CD4-positive, alpha-beta T cell treated with Interleukin-4 for 1 hour (primary cell): Measurements from ENCODE around the gene ABCB11.
"Not testable (repeated sequence)": the region's sequence is repeated elsewhere in the genome, so short reads cannot be mapped to it uniquely, and the experiment has no call there.

Source experiments
- DNase-seq, 2 donors: peaks; one replicate each; pipeline ENCODE4 v3.0.0-alpha.2; 2020 to 2022

Gene ABCB11

GRCh38 chr2:168926621-168927386 is 104.3 kb downstream of the ABCB11 start:
- no peak for DNase-seq

DNA sequence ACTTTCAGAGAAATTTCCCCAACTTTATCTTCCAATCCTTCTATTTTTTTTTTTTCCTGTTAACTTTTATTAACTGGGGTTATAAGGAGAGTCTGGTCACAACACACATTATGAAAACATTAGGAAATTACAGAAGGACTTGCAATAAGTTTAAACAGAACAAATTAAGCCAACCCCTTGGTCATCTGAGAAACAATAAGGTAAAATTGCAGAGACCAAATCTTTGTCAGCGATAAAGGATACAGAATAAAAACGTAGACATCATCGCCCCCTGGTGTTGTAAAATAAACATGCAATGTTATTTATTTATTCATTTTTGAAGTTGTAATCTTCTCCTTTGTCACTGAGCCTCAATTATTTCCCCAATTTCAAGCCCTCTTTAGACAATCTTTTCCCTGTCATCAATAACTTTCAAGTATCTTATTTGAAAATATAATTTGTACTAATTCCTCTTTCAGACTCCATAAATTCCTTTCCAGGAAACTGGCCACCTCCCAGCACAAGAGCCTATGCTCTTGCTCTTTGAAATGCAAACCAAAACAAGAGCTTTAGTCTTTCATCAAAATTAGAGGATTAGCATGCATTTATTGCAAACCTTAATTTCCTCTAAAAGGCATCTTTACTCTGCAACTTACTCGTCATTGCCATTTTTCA is 110.5 kb downstream of the ABCB11 start:
- peak in 1 of 2 donors; percentile 57 for DNase-seq

DNA sequence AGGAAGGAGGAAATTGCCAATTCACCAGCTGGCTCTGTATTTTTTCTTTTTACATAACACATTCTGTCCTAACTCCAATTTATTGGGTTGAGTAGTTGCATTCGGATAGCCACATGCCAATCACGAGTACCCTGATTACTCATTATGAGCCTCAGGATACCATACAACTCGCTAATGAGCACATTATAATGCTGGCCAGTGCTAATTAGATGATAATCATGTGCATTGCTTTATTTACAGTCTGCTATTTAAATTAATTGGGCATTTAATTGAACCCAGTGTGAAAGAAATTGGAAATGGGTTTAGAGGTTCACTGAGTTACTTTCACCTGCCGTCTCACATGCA is 114.8 kb downstream of the ABCB11 start:
- no peak for DNase-seq

- no peak for DNase-seq
Measured at GRCh38 chr2:168915441-168916330, 115.4 kb downstream of the ABCB11 start.

- DNase-seq: no peak
Measured at GRCh38 chr2:168913495-168913894, 117.6 kb downstream of the ABCB11 start.

GRCh38 chr2:168912901-168913369 is 118.2 kb downstream of the ABCB11 start:
- no peak for DNase-seq

DNA sequence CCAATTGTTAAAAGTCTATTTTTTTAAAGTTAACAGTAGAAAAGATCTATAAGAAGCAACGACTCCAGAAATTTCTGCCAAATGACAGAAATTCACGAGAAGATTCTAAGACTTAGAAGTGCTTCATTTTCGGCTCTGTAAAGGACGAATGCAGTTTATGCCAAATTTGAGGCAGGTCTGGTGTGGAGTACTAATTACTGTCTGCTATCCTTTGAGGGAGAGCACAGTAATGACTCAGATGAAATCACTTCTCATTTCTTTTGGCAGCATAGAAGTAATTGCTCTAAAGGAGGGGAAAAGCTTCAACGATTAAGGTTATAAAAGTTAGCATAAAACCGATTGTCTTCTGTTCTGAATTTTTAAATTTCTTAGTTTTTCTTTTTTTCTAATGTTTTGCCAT is 118.7 kb downstream of the ABCB11 start:
- no peak for DNase-seq

DNA sequence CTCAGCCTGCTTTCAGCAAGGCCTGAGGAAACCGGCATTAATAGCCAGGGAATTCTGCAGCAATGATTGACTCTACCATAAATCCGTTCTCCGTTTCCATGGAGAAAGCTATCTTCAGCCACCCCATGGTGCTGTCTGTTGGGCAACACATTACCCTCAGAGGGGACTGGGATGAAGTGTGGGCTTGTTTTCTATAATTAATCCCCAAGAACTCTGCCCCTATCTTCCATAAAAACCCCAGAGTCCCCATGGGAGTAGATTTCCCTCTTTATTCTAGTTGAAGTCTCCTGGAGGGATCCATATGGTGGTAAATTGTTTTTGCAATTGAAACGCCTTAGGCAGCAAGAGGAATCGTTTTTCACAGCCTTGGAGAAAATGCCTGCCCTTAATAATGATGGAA is 120.8 kb downstream of the ABCB11 start:
- no peak for DNase-seq

- DNase-seq: no peak
Measured at GRCh38 chr2:168907940-168908662, 123.0 kb downstream of the ABCB11 start.

GRCh38 chr2:168904358-168904757 is 126.8 kb downstream of the ABCB11 start:
- no peak for DNase-seq

GRCh38 chr2:168903888-168904287 is 127.2 kb downstream of the ABCB11 start:
- no peak for DNase-seq

DNA sequence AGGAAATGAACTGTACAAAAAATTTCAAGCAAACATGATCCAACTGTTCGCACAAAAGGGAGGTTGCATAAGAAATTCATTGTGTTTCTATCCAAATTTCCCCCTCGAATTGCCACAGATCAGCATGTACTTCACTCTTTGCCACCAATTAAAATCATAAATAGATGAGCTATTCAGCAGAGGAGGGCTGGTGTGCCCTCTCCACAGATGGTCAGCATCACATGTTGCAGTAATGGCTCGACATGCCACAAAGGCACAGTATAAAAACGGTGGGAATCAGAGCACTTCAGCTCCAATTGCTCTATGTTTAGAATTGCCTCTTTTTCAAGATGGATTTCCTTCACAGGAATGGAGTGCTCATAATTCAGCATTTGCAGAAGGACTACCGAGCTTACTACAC is 130.1 kb downstream of the ABCB11 start, which contains the start of gene G6PC2:
TSS of gene G6PC2 (plus strand) at position 289 of the 400 bp plus-strand sequence. CDS start at position 330, 41 bp downstream.
- DNase-seq: no peak

- DNase-seq: no peak
Measured at GRCh38 chr2:168897449-168897848, 133.7 kb downstream of the ABCB11 start.

GRCh38 chr2:168896783-168897182 is 134.3 kb downstream of the ABCB11 start:
- DNase-seq: no peak

GRCh38 chr2:168895771-168896170 is 135.4 kb downstream of the ABCB11 start:
- DNase-seq: no peak

DNA sequence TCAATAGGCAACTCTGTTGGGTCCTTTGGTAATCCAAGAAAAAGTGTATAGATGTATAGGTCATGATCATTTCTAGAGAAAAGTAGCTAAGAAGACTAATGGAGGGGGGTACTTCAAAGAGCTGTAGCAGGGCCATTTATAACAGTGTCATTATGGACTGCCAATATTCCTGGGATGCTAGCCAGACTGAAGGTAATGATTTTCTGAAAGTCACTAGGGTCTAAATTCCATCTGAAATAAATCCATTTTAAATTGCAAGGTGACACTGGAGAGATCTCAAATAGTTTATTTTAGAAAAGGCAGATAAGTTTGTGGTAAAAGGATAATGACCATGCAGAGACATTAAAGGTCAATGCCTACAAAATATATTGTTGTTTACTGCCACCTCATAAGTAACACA is 136.4 kb downstream of the ABCB11 start:
- no peak for DNase-seq

DNA sequence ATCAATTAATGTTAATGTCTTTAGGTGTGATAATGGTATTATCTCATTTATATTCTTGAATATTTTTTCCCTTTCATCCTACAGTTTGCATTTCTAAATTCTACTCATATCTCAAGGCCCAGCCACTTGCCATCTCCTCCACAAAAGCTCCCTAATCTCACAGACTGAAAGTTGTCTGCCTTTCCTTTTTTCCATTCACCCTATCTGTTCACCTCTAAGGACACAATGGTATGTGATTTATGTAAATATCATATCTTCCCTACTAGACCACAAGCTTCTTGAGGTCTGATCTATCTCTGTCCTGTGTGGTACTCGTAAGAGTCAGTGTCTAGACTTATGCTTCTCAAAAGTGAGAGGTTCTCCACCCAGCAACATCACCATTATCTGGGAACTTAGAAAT is 137.0 kb downstream of the ABCB11 start:
- DNase-seq: no peak

DNA sequence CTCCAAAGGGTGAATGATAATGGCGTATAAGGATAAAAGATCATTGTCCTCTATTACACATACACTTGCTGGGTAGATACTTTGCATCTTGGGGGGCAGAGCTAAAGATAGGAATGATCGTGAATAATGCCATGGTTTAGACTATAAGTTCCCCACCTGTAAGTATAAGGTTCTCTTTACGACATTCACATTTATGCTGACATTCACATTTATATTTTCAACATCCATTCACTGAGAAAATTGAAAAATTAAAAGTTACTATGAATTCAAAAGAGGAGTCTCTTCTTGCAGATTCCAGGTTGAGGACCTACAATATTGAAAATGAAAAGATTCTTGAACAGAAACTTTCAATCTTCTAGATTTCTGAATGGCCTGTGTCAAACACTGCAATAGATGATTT is 138.8 kb downstream of the ABCB11 start:
- DNase-seq: no peak

GRCh38 chr2:168890006-168890782 is 140.9 kb downstream of the ABCB11 start, which contains the start of gene SPC25:
TSS of gene SPC25 (minus strand) at chr2:168890430. CDS start at chr2:168889519, 911 bp downstream.
- DNase-seq: peak; percentile 89 to 93

DNA sequence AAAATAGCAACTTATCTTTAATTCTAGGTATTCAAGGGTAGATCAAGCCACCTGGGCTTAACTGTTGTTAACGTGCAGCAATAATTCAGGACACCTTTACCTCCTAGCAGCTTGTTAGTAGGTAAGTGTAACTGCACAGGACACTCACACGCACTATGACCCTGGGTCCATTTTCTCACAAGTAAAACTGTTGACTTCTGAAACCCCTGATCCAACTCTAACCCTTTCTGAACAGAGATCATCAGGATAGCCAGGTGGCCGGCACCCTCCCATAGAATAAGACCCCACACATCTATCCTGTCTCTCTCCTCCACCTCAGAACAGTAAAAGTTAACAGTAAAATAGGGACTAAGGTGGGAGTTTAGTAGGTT is 141.5 kb downstream of the ABCB11 start:
- DNase-seq: no peak

DNA sequence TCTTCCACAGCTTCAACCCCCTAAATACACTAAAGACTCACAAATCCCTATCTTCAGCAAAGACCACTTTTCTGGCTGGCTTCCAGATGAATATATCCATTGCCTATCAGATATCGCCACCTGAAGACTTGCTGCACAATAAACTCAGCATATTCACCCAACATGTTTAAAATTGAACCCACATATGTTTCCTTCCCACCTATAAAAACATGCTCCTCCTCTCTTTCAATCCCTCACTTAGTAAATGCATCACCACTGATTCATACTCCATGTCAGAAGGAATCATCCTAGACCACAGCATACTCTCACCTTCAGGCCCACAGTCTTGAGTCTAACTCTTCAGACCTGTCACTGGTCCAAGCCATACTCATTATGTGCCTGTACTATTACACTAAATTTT is 146.1 kb downstream of the ABCB11 start:
- no peak for DNase-seq

DNA sequence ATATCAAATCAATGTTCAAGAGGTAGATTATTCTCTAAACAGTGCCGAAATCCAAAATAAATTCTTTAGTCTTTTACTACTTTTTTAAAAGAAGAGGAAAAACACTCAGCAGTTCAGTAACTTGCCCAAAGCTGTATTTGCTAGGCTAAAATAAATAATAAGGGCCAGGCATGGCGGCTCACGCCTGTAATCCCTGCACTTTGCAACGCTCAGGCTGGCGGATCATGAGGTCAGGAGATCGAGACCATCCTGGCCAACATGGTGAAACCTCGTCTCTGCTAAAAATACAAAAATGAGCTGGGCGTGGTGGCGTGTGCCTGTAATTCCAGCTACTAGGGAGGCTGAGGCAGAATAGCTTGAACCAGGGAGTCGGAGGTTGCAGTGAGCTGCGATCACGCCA is 149.0 kb downstream of the ABCB11 start:
- DNase-seq: not testable (repeated sequence)
